RWPE1 (cell line): ENCODE results near the gene SUN2.

ENCODE experiments used
- CTCF ChIA-PET: fragments of 350-600 bp; sonication (Branson Sonifier 250); formaldehyde crosslinking; extraction: SDS; loops from one replicate; lab custom pipeline; 2021; lab: Yijun Ruan, JAX
- POLR2A ChIA-PET: fragments of 400-600 bp; formaldehyde crosslinking; extraction: SDS; loops from one replicate; lab custom pipeline; 2020; ENCODE audit warnings: antibody characterized with exemption; ENCODE audit not compliant: low non-redundant PET; lab: Yijun Ruan, JAX
- DNase-seq: peaks from one replicate; pipeline ENCODE4 v3.0.0; 2012; ENCODE audit warnings: low spot score
- H3K27ac ChIP-seq: fragments of 450-650 bp; 2 replicates; pipeline ENCODE4 v1.5.1; 2017
- TF ChIP-seq, protein P1 (sequence below): fragments of 450-650 bp; conservative IDR thresholded peaks from 2 replicates; pipeline ENCODE4 v1.5.1; 2017; ENCODE audit warnings: low read depth, mild to moderate bottlenecking

SUN2 gene

GRCh38 chr22:38710351-38710750 lies 45.4 kb downstream of the SUN2 start:
- TF ChIP-seq, protein P1, sequence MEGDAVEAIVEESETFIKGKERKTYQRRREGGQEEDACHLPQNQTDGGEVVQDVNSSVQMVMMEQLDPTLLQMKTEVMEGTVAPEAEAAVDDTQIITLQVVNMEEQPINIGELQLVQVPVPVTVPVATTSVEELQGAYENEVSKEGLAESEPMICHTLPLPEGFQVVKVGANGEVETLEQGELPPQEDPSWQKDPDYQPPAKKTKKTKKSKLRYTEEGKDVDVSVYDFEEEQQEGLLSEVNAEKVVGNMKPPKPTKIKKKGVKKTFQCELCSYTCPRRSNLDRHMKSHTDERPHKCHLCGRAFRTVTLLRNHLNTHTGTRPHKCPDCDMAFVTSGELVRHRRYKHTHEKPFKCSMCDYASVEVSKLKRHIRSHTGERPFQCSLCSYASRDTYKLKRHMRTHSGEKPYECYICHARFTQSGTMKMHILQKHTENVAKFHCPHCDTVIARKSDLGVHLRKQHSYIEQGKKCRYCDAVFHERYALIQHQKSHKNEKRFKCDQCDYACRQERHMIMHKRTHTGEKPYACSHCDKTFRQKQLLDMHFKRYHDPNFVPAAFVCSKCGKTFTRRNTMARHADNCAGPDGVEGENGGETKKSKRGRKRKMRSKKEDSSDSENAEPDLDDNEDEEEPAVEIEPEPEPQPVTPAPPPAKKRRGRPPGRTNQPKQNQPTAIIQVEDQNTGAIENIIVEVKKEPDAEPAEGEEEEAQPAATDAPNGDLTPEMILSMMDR = no peak
- CTCF ChIA-PET = interaction anchor here (0.6 kb wide), 1 partner anchor 51 kb away, joined by 3 read pairs; no protein-coding TSS in a partner anchor
- H3K27ac ChIP-seq = no peak overlapping the region
- POLR2A ChIA-PET = no interaction called here
- DNase-seq = no peak

GRCh38 chr22:38709306-38709705 lies 46.5 kb downstream of the SUN2 start:
- ChIA-PET CTCF (no interaction called here), POLR2A (no interaction called here)
- TF ChIP-seq, protein P1 = no peak
- no peak for DNase-seq
- no peak overlapping the region for H3K27ac ChIP-seq

DNA sequence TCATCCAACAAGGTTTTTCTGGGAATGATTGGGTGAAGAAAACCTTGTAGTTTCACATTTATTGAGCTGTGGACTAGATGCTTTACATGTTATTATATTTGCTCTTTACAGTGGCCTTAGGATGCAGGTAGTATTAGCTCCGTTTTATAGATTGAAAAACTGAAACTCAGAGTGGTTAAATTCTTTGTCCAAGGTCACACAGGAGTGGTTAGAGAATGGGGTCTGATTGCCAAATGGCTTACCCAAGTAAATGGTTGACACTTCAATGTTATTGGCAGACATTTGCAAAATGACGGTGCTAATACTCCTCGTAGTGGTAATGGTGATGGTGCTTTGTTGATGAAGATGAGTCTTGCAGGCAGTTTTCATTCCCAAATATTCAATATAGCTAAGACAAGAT lies 47.8 kb downstream of the SUN2 start:
- DNase-seq = no peak
- TF ChIP-seq, protein P1 = no peak
- no peak overlapping the region for H3K27ac ChIP-seq
- ChIA-PET POLR2A (no interaction called here), CTCF (interaction anchor here (0.6 kb wide), 1 partner anchor 10 kb away, joined by 5 read pairs; no protein-coding TSS in a partner anchor)

DNA sequence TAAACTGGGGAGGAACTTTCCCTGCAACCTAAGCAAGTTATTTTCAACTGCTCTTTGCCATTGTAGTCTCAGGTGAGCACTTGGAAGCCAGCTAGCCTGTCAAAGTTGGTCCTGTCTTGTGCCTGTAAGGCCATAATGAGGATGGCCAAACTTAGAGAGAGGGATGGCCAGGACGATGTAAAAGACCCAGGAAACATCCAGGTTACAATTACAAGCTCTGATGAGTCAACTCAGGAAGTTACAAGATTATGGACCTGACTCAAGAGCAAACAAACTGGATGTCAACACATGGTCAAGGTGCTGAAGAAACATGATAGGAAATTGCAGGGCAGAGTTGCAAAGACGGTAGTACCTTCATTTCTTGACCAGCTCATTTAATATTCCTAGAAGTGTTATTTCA lies 48.5 kb downstream of the SUN2 start:
- no peak overlapping the region for H3K27ac ChIP-seq
- TF ChIP-seq, protein P1 = no peak
- CTCF ChIA-PET = interaction anchor here (0.6 kb wide), 1 partner anchor 10 kb away, joined by 5 read pairs; no protein-coding TSS in a partner anchor
- DNase-seq = peak; percentile 73
- POLR2A ChIA-PET = no interaction called here

DNA sequence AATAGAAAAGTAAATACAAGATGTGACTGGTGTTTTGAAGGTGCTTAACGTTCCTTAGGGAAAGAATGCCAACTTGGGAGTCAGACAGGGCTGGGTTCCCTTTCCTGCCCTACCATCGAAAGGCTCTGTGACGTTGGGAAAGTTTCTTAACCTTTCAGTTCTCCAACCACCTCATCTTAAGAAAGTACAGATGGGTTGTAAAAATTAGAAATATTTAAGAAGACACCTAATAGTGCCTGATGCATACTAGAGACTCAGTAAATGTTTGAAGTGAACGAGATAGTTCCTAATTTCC lies 49.0 kb downstream of the SUN2 start:
- TF ChIP-seq, protein P1 = no peak
- H3K27ac ChIP-seq = peak overlapping the region; percentile 88
- ChIA-PET POLR2A (no interaction called here), CTCF (no interaction called here)
- DNase-seq = no peak

- TF ChIP-seq, protein P1 = no peak
- ChIA-PET POLR2A (interaction anchor here (0.6 kb wide), 2 partner anchors 52 to 335 kb away, joined by 3 to 8 read pairs; no protein-coding TSS in a partner anchor), CTCF (interaction anchor here (0.8 kb wide), 1 partner anchor 654 kb away, joined by 3 read pairs; no protein-coding TSS in a partner anchor)
- no peak for DNase-seq
- peak overlapping the region; percentile 88 for H3K27ac ChIP-seq
These were observed 49.5 kb downstream of the SUN2 start for GRCh38 chr22:38706101-38706900.
